Inflammatory macrophage treated with lipopolysaccharide for 1 hour (primary cell): ENCODE data around the gene MEGF6.

Source experiments
- DNase-seq, 2 donors: peaks; one replicate each; pipeline ENCODE4 v3.0.0-alpha.2; 2020 to 2022

The MEGF6 gene

GRCh38 chr1:3533067-3534048 is 78.0 kb downstream of the MEGF6 start:
- DNase-seq = no peak

- no peak for DNase-seq
Measured at GRCh38 chr1:3531928-3532327, 79.4 kb downstream of the MEGF6 start.

GRCh38 chr1:3530926-3531818 is 80.1 kb downstream of the MEGF6 start:
- DNase-seq = peak; percentile 49

- no peak for DNase-seq
Measured at GRCh38 chr1:3530086-3530925, 81.0 kb downstream of the MEGF6 start.

- DNase-seq = no peak
Measured at GRCh38 chr1:3529099-3529729, 82.1 kb downstream of the MEGF6 start.

- DNase-seq = no peak
Measured at GRCh38 chr1:3527774-3528173, 83.5 kb downstream of the MEGF6 start.

GRCh38 chr1:3525551-3526482 is 85.5 kb downstream of the MEGF6 start:
- no peak for DNase-seq

- no peak for DNase-seq
Measured at GRCh38 chr1:3524556-3525203, 86.6 kb downstream of the MEGF6 start.

- no peak for DNase-seq
Measured at GRCh38 chr1:3523980-3524379, 87.3 kb downstream of the MEGF6 start.

GRCh38 chr1:3522564-3523265 is 88.6 kb downstream of the MEGF6 start:
- DNase-seq = no peak

- no peak for DNase-seq
Measured at GRCh38 chr1:3522112-3522511, 89.2 kb downstream of the MEGF6 start.

- DNase-seq = no peak
Measured at GRCh38 chr1:3521426-3521825, 89.9 kb downstream of the MEGF6 start.

- no peak for DNase-seq
Measured at GRCh38 chr1:3520419-3521378, 90.6 kb downstream of the MEGF6 start.

- no peak for DNase-seq
Measured at GRCh38 chr1:3519301-3519885, 91.9 kb downstream of the MEGF6 start.

GRCh38 chr1:3518756-3519155 is 92.6 kb downstream of the MEGF6 start:
- DNase-seq = no peak

GRCh38 chr1:3518256-3518655 is 93.1 kb downstream of the MEGF6 start:
- no peak for DNase-seq

GRCh38 chr1:3516911-3517675 is 94.2 kb downstream of the MEGF6 start:
- DNase-seq = no peak
